ENCODE data around the gene CCDC3. TPM values are rescaled to one million over a fixed set of nuclear protein-coding genes. Genes with fewer than 3 reads are reported as not detected.
"Not testable (repeated sequence)": the region's sequence is repeated elsewhere in the genome, so short reads cannot be mapped to it uniquely, and the experiment has no call there.

Gene CCDC3
- total RNA-seq, 1 experiment from 2014 or later: 1.4 TPM

DNA sequence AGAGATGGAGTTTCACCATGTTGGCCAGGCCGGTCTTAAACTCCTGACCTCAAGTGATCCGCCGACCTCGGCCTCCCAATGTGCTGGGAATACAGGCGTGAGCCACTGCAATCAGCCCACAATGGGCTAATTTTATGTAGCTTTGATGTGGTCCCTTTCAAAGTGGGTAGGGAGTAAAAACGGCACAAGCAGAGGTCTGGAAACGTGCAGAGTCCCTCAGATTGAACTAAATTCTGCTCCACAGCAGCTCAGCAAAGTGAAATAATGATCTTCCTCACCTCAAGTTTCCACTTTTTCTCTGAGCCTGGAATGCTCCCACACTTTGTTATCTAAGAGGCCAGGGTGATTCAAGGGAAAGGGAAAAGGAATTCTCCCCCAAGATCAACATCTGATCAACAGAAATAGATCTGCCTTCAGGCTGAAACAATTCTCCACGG is 6.1 kb downstream of the CCDC3 start:
- no peaks in the 10 kb centered on the region for H3K36me3 ChIP-seq (ENCODE audit: insufficient read depth, low read length)
- H4K20me1 ChIP-seq (ENCODE audit: insufficient read depth, low read depth, low read length): no peaks in the 10 kb centered on the region
- H3K27me3 ChIP-seq (ENCODE audit: low read length): no peaks in the 10 kb centered on the region
- no peak overlapping the region for H3K9ac ChIP-seq (ENCODE audit: low read length)
- no peak overlapping the region for H3K4me2 ChIP-seq (ENCODE audit: low read depth, low read length, poor library complexity, severe bottlenecking)
- H3K4me3 ChIP-seq (ENCODE audit: low read length): no peak overlapping the region
- no peak overlapping the region for H2AFZ ChIP-seq (ENCODE audit: low read length)
- DNase-seq: no peak
- peaks cover 13% of the 10 kb centered on the region; the same call in 1 of the 2 replicates for H3K4me1 ChIP-seq (ENCODE audit: low read length)
- no peak overlapping the region for H3K27ac ChIP-seq (ENCODE audit: low read length)
- no peaks in the 10 kb centered on the region for H3K79me2 ChIP-seq (ENCODE audit: low read length)
- no peaks in the 10 kb centered on the region for H3K9me3 ChIP-seq (ENCODE audit: low read length)
- no peaks in the 10 kb centered on the region for H3K9me2 ChIP-seq (replicated peaks; ENCODE audit: insufficient read depth, low read length)

GRCh38 chr10:12993595-12993994 is 7.9 kb downstream of the CCDC3 start:
- Histone ChIP-seq H3K4me3 (ENCODE audit: low read length) (no peak overlapping the region), H3K4me1 (ENCODE audit: low read length) (peaks cover 5% of the 10 kb centered on the region; the same call in 1 of the 2 replicates), H3K27me3 (ENCODE audit: low read length) (no peaks in the 10 kb centered on the region), H3K27ac (ENCODE audit: low read length) (no peak overlapping the region), H3K4me2 (ENCODE audit: low read depth, low read length, poor library complexity, severe bottlenecking) (no peak overlapping the region), H3K9ac (ENCODE audit: low read length) (no peak overlapping the region), H3K9me3 (ENCODE audit: low read length) (no peaks in the 10 kb centered on the region), H4K20me1 (ENCODE audit: insufficient read depth, low read depth, low read length) (no peaks in the 10 kb centered on the region), H3K9me2 (replicated peaks; ENCODE audit: insufficient read depth, low read length) (no peaks in the 10 kb centered on the region), H3K79me2 (ENCODE audit: low read length) (no peaks in the 10 kb centered on the region), H2AFZ (ENCODE audit: low read length) (no peak overlapping the region), H3K36me3 (ENCODE audit: insufficient read depth, low read length) (no peaks in the 10 kb centered on the region)
- DNase-seq: no peak

DNA sequence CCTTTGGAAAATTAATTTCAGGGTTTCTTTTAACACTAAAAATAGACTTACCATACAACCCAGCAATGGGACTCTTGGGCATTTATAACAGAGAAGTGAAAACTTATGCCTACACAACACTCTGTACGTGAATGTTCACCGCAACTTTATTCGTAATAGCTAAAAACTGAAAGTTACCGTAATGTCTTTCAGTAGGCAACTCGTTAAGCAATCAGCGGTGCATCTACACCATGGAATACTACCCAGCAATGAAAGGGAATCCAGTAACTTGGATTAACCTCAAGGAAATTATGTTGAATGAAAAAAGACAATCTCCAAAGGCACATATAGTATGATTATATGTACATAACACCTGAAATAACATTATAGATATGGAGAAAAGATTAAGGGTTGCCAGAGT is 16.2 kb downstream of the CCDC3 start:
- Histone ChIP-seq H4K20me1 (ENCODE audit: insufficient read depth, low read depth, low read length) (no peaks in the 10 kb centered on the region), H3K4me3 (ENCODE audit: low read length) (no peak overlapping the region), H2AFZ (ENCODE audit: low read length) (no peak overlapping the region), H3K4me1 (ENCODE audit: low read length) (peaks cover 73% of the 10 kb centered on the region), H3K27me3 (ENCODE audit: low read length) (no peaks in the 10 kb centered on the region), H3K9me3 (ENCODE audit: low read length) (no peaks in the 10 kb centered on the region), H3K79me2 (ENCODE audit: low read length) (no peaks in the 10 kb centered on the region), H3K27ac (ENCODE audit: low read length) (peak overlapping the region; percentile 98), H3K4me2 (ENCODE audit: low read depth, low read length, poor library complexity, severe bottlenecking) (peak overlapping the region; percentile 79), H3K9ac (ENCODE audit: low read length) (peak overlapping the region; percentile 11), H3K36me3 (ENCODE audit: insufficient read depth, low read length) (no peaks in the 10 kb centered on the region), H3K9me2 (replicated peaks; ENCODE audit: insufficient read depth, low read length) (no peaks in the 10 kb centered on the region)
- peak; percentile 52 for DNase-seq

DNA sequence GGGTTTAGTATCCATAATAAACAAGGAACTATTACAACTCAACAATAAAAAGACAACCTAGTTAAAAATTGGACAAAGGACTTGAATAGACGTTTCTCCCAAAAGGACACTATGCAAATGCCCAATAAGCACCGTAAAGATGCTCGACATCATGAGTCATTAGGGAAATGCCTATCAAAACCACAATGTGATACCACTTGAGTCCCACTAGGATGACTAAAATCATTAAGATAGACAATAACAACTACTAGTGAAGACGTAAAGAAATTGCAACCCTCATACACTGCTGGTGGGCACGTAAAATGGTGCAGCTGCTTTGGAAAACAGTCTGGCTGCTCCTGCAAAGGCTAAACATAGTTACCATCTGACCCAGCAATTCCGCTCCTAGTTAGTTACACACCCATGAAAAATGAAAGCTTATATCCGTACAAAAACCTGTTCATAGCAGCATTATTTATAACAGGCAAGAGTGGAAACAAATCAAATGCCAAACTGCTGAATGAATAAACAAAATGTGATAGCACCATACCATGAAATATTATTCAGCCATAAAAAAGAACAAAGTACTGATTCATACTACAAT is 17.3 kb downstream of the CCDC3 start:
- H3K9me2 ChIP-seq (replicated peaks; ENCODE audit: insufficient read depth, low read length): no peaks in the 10 kb centered on the region
- H2AFZ ChIP-seq (ENCODE audit: low read length): no peak overlapping the region
- no peaks in the 10 kb centered on the region for H4K20me1 ChIP-seq (ENCODE audit: insufficient read depth, low read depth, low read length)
- H3K27ac ChIP-seq (ENCODE audit: low read length): peak overlapping the region; percentile 98
- DNase-seq: peak; percentile 85
- peak overlapping the region; percentile 21; the same call in 1 of the 2 replicates for H3K4me3 ChIP-seq (ENCODE audit: low read length)
- H3K4me1 ChIP-seq (ENCODE audit: low read length): peaks cover 84% of the 10 kb centered on the region
- no peaks in the 10 kb centered on the region for H3K36me3 ChIP-seq (ENCODE audit: insufficient read depth, low read length)
- no peaks in the 10 kb centered on the region for H3K27me3 ChIP-seq (ENCODE audit: low read length)
- H3K9ac ChIP-seq (ENCODE audit: low read length): peak overlapping the region; percentile 67
- no peaks in the 10 kb centered on the region for H3K9me3 ChIP-seq (ENCODE audit: low read length)
- H3K79me2 ChIP-seq (ENCODE audit: low read length): no peaks in the 10 kb centered on the region
- H3K4me2 ChIP-seq (ENCODE audit: low read depth, low read length, poor library complexity, severe bottlenecking): peak overlapping the region; percentile 79

GRCh38 chr10:12983568-12983967 is 17.9 kb downstream of the CCDC3 start:
- Histone ChIP-seq H3K4me2 (ENCODE audit: low read depth, low read length, poor library complexity, severe bottlenecking) (peak overlapping the region; percentile 79), H3K4me1 (ENCODE audit: low read length) (peaks cover 91% of the 10 kb centered on the region), H3K9ac (ENCODE audit: low read length) (peak overlapping the region; percentile 67), H3K27ac (ENCODE audit: low read length) (peak overlapping the region; percentile 98), H3K4me3 (ENCODE audit: low read length) (peak overlapping the region; percentile 21; the same call in 1 of the 2 replicates)
- peak; percentile 92 for DNase-seq
- H3K27me3 ChIP-seq (ENCODE audit: low read length); H2AFZ ChIP-seq (ENCODE audit: low read length); H4K20me1 ChIP-seq (ENCODE audit: insufficient read depth, low read depth, low read length); H3K9me2 ChIP-seq (replicated peaks; ENCODE audit: insufficient read depth, low read length); H3K36me3 ChIP-seq (ENCODE audit: insufficient read depth, low read length); H3K79me2 ChIP-seq (ENCODE audit: low read length); H3K9me3 ChIP-seq (ENCODE audit: low read length): not testable (repeated sequence)

DNA sequence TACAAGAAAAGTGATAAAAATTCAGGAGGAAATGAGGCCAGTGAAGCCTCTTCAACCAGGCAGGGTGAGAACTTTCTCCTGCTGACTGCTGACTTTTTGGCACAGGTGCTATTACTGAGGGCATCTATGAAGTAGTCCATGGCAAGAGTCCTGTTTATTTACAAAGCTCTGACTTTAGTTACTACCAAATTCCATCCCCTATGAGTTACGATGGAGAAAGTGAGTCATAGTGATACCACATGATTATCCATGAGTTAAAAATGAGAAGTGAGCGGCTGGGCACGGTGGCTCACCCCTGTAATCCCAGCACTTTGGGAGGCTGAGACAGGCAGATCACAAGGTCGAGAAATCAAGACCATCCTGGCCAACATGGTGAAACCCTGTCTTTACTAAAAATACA is 19.9 kb downstream of the CCDC3 start:
- H3K9ac ChIP-seq (ENCODE audit: low read length): peak overlapping the region; percentile 66

DNA sequence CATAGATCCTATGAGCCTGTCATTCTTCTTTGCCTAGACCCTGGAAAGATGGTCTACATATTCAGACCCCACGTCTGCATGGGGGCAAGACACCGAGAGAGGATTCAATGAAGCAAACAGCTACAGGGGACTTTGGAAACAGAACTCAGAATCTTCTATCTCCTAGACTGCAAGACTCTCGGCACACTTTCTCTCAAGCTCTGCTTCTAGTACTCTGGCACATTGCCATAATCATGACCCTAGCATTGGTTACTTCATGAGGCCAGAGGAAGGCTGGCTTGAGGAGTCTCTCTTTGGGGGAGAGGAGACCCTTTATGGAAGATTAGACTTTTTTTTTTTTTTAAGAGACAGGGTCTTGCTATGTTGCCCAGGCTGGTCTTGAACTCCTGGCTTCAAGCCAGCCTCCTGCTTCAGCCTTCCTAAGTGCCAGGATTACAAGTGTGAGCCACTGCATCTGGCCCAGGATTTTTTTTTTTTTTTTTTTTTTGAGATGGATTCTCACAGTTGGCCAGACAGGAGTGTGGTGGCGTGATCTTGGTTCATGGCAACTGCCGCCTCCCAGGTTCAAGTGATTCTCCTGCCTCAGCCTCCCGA is 20.7 kb downstream of the CCDC3 start:
- Histone ChIP-seq H3K9ac (ENCODE audit: low read length) (peak overlapping the region; percentile 66), H3K27me3 (ENCODE audit: low read length) (no peaks in the 10 kb centered on the region), H3K79me2 (ENCODE audit: low read length) (no peaks in the 10 kb centered on the region), H3K27ac (ENCODE audit: low read length) (peak overlapping the region; percentile 98), H3K4me3 (ENCODE audit: low read length) (peak overlapping the region; percentile 42), H4K20me1 (ENCODE audit: insufficient read depth, low read depth, low read length) (no peaks in the 10 kb centered on the region), H2AFZ (ENCODE audit: low read length) (no peak overlapping the region), H3K9me3 (ENCODE audit: low read length) (no peaks in the 10 kb centered on the region), H3K36me3 (ENCODE audit: insufficient read depth, low read length) (no peaks in the 10 kb centered on the region), H3K4me1 (ENCODE audit: low read length) (peaks cover 98% of the 10 kb centered on the region), H3K9me2 (replicated peaks; ENCODE audit: insufficient read depth, low read length) (no peaks in the 10 kb centered on the region), H3K4me2 (ENCODE audit: low read depth, low read length, poor library complexity, severe bottlenecking) (peak overlapping the region; percentile 61)
- DNase-seq: peak; percentile 84

More for the DNA sequence above, 19.9 kb downstream of the CCDC3 start:
- Histone ChIP-seq H3K27ac (ENCODE audit: low read length) (peak overlapping the region; percentile 98), H3K4me1 (ENCODE audit: low read length) (peaks cover 98% of the 10 kb centered on the region), H3K9me2 (replicated peaks; ENCODE audit: insufficient read depth, low read length) (no peaks in the 10 kb centered on the region), H3K9me3 (ENCODE audit: low read length) (no peaks in the 10 kb centered on the region), H4K20me1 (ENCODE audit: insufficient read depth, low read depth, low read length) (no peaks in the 10 kb centered on the region), H3K27me3 (ENCODE audit: low read length) (no peaks in the 10 kb centered on the region), H2AFZ (ENCODE audit: low read length) (no peak overlapping the region), H3K4me2 (ENCODE audit: low read depth, low read length, poor library complexity, severe bottlenecking) (peak overlapping the region; percentile 61), H3K79me2 (ENCODE audit: low read length) (no peaks in the 10 kb centered on the region), H3K4me3 (ENCODE audit: low read length) (peak overlapping the region; percentile 20; the same call in 1 of the 2 replicates), H3K36me3 (ENCODE audit: insufficient read depth, low read length) (no peaks in the 10 kb centered on the region)
- DNase-seq: peak; percentile 70

- Histone ChIP-seq H2AFZ (ENCODE audit: low read length) (no peak overlapping the region), H3K9me2 (replicated peaks; ENCODE audit: insufficient read depth, low read length) (no peaks in the 10 kb centered on the region), H3K36me3 (ENCODE audit: insufficient read depth, low read length) (no peaks in the 10 kb centered on the region), H3K9me3 (ENCODE audit: low read length) (no peaks in the 10 kb centered on the region), H3K4me1 (ENCODE audit: low read length) (peaks cover 98% of the 10 kb centered on the region), H3K27me3 (ENCODE audit: low read length) (no peaks in the 10 kb centered on the region), H3K9ac (ENCODE audit: low read length) (peak overlapping the region; percentile 66), H3K4me3 (ENCODE audit: low read length) (peak overlapping the region; percentile 42), H3K27ac (ENCODE audit: low read length) (peak overlapping the region; percentile 98), H4K20me1 (ENCODE audit: insufficient read depth, low read depth, low read length) (no peaks in the 10 kb centered on the region), H3K79me2 (ENCODE audit: low read length) (no peaks in the 10 kb centered on the region), H3K4me2 (ENCODE audit: low read depth, low read length, poor library complexity, severe bottlenecking) (peak overlapping the region; percentile 61)
- peak; percentile 97 for DNase-seq
These were observed 21.3 kb downstream of the CCDC3 start for GRCh38 chr10:12980102-12980661.
